Measurements from ENCODE around the gene SDK1. TPM values are rescaled to one million over a fixed set of nuclear protein-coding genes. Genes with fewer than 3 reads are reported as not detected.

Gene SDK1
- polyA plus RNA-seq, 2 of the 4 experiments (the other 2 are of a cell fraction) = 0.12 to 0.28 TPM

DNA sequence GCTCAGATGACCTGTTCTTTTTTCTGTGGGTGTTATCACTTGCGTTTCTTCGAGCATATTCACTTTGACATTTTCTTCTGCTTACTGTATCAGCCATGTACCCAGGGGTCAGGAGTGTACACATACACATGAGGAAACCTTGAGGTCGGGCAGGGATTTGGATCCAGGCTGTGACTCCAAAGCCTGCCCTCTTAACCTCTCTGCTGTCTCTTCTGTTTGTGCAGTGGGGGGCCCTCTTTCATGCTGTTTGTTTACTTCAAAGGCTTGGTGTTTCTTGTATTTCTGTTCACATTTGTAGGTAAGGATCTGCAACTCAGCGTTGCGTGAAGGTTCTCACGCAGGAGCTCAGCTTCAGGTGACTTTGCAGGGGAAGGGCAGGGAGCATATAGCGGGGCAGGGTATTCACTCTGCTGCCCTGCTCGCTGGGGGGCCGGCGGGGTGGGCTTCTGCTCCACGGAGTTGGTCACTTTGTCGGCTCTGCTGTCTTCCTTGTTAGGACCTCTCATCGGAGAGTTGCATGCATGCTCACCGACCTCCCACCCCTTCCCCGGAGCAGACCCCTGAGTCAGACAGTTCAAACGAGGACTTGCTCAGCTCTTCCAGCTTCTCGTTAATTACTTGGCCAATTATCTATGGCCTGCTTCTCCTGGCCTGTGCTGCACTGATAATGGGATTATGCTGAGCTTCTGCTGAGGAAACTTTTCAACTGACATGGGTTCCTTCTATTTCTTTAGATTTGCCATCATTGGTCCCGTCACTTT lies 77.5 kb downstream of the SDK1 start:
- DNase-seq (ENCODE audit: low read depth in 1 of 2, low spot score in 1 of 2) = no peak
- FAIRE-seq = no peak
- Histone ChIP-seq H3K27ac (no peak overlapping the region), H3K4me3 (no peak overlapping the region), H3K4me2 (no peak overlapping the region), H3K9me3 (no peaks in the 10 kb centered on the region), H3K4me1 (no peaks in the 10 kb centered on the region)
- POLR2A ChIA-PET = no interaction called here
- ATAC-seq = no peak
- CTCF ChIA-PET = no interaction called here
- WGBS (ENCODE audit: missing lambda C conversion rate) = 42% methylated on average over 18 of the region's 18 CpGs
- TF ChIP-seq, protein P1, sequence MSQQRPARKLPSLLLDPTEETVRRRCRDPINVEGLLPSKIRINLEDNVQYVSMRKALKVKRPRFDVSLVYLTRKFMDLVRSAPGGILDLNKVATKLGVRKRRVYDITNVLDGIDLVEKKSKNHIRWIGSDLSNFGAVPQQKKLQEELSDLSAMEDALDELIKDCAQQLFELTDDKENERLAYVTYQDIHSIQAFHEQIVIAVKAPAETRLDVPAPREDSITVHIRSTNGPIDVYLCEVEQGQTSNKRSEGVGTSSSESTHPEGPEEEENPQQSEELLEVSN (IDR thresholded peaks at IDR 0.05; ENCODE audit: borderline replicate concordance, low read depth) = no peak
- TF ChIP-seq TFCP2L1 (CRISPR knock-in tag; IDR thresholded peaks at IDR 0.05) (no peak), KDM1A (IDR thresholded peaks at IDR 0.05; ENCODE audit: low read depth) (no peak), FOSB (CRISPR knock-in tag; IDR thresholded peaks at IDR 0.05) (no peak), HEYL (CRISPR knock-in tag; IDR thresholded peaks at IDR 0.05) (no peak), ZSCAN20 (CRISPR knock-in tag; IDR thresholded peaks at IDR 0.05) (no peak), EP300 (IDR thresholded peaks at IDR 0.05) (no peak), FOXS1 (CRISPR knock-in tag; IDR thresholded peaks at IDR 0.05) (no peak), CBX8 (IDR thresholded peaks at IDR 0.05) (no peak), JUNB (IDR thresholded peaks at IDR 0.05) (no peak), EHF (CRISPR knock-in tag; IDR thresholded peaks at IDR 0.05) (no peak), RCOR1 (IDR thresholded peaks at IDR 0.05; ENCODE audit: low read depth, low read length) (no peak)
- TF ChIP-seq, protein P2, sequence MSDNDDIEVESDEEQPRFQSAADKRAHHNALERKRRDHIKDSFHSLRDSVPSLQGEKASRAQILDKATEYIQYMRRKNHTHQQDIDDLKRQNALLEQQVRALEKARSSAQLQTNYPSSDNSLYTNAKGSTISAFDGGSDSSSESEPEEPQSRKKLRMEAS (IDR thresholded peaks at IDR 0.05) = no peak
- TF ChIP-seq, protein P3, sequence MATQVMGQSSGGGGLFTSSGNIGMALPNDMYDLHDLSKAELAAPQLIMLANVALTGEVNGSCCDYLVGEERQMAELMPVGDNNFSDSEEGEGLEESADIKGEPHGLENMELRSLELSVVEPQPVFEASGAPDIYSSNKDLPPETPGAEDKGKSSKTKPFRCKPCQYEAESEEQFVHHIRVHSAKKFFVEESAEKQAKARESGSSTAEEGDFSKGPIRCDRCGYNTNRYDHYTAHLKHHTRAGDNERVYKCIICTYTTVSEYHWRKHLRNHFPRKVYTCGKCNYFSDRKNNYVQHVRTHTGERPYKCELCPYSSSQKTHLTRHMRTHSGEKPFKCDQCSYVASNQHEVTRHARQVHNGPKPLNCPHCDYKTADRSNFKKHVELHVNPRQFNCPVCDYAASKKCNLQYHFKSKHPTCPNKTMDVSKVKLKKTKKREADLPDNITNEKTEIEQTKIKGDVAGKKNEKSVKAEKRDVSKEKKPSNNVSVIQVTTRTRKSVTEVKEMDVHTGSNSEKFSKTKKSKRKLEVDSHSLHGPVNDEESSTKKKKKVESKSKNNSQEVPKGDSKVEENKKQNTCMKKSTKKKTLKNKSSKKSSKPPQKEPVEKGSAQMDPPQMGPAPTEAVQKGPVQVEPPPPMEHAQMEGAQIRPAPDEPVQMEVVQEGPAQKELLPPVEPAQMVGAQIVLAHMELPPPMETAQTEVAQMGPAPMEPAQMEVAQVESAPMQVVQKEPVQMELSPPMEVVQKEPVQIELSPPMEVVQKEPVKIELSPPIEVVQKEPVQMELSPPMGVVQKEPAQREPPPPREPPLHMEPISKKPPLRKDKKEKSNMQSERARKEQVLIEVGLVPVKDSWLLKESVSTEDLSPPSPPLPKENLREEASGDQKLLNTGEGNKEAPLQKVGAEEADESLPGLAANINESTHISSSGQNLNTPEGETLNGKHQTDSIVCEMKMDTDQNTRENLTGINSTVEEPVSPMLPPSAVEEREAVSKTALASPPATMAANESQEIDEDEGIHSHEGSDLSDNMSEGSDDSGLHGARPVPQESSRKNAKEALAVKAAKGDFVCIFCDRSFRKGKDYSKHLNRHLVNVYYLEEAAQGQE (IDR thresholded peaks at IDR 0.05) = no peak
- TF ChIP-seq, protein P4, sequence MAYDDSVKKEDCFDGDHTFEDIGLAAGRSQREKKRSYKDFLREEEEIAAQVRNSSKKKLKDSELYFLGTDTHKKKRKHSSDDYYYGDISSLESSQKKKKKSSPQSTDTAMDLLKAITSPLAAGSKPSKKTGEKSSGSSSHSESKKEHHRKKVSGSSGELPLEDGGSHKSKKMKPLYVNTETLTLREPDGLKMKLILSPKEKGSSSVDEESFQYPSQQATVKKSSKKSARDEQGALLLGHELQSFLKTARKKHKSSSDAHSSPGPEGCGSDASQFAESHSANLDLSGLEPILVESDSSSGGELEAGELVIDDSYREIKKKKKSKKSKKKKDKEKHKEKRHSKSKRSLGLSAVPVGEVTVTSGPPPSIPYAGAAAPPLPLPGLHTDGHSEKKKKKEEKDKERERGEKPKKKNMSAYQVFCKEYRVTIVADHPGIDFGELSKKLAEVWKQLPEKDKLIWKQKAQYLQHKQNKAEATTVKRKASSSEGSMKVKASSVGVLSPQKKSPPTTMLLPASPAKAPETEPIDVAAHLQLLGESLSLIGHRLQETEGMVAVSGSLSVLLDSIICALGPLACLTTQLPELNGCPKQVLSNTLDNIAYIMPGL (CRISPR knock-in tag; IDR thresholded peaks at IDR 0.05; ENCODE audit: borderline replicate concordance) = no peak

DNA sequence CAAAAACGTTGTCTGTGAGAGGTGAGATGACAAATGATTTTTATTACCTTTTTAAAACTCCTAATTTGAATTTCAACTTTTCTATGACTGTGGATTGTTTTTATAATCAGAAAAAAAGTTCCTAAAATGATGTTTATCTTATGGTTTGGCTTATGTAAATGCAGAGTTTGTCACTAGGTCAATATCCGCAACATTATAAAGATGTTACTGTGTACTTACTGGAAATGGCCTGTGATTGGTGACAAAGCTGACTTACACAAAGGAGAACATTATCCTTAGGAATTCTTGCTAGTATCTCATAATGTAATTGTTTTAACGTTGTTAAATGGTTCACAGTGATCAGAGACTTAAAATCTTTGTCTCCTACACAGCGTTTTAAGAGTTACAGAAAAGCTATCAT lies 79.0 kb downstream of the SDK1 start:
- ChIA-PET CTCF (no interaction called here), POLR2A (no interaction called here)
- no peak overlapping the region for H3K27ac ChIP-seq
- ATAC-seq (no peak), FAIRE-seq (no peak), DNase-seq (ENCODE audit: low read depth in 1 of 2, low spot score in 1 of 2) (no peak)
- H3K9me3 ChIP-seq = no peaks in the 10 kb centered on the region
- no peak for TF ChIP-seq POLR2A (IDR thresholded peaks at IDR 0.05; ENCODE audit: low read length)
- H3K4me3 ChIP-seq = no peak overlapping the region
- H3K4me1 ChIP-seq = no peaks in the 10 kb centered on the region
- 23% methylated on average over 4 of the region's 4 CpGs for WGBS (ENCODE audit: missing lambda C conversion rate)
- no peak overlapping the region for H3K4me2 ChIP-seq

All from A549 (cell line).